ENCODE results near the gene MSH3.
A peak's percentile ranks its signal among the peaks of the same experiment; 100 is the strongest.
"Not testable (repeated sequence)": the region's sequence is repeated elsewhere in the genome, so short reads cannot be mapped to it uniquely, and the experiment has no call there.

The MSH3 gene

GRCh38 chr5:80656425-80656824 is 2.0 kb downstream of the MSH3 start:
- no peak for DNase-seq (ENCODE audit: low read depth)

GRCh38 chr5:80659106-80659505 is 4.7 kb downstream of the MSH3 start:
- DNase-seq (ENCODE audit: low read depth): no peak

- not testable (repeated sequence) for DNase-seq (ENCODE audit: low read depth)
These were observed 6.2 kb downstream of the MSH3 start for GRCh38 chr5:80660661-80661060.

GRCh38 chr5:80662108-80662507 is 7.7 kb downstream of the MSH3 start:
- no peak for DNase-seq (ENCODE audit: low read depth)

GRCh38 chr5:80665057-80665456 is 10.6 kb downstream of the MSH3 start:
- DNase-seq (ENCODE audit: low read depth): no peak

GRCh38 chr5:80667384-80667783 is 12.9 kb downstream of the MSH3 start:
- DNase-seq (ENCODE audit: low read depth): no peak

- DNase-seq (ENCODE audit: low read depth): no peak
These were observed 13.8 kb downstream of the MSH3 start for GRCh38 chr5:80668016-80668969.

GRCh38 chr5:80672140-80672736 is 17.8 kb downstream of the MSH3 start:
- peak; percentile 36 for DNase-seq (ENCODE audit: low read depth)

- no peak for DNase-seq (ENCODE audit: low read depth)
These were observed 22.3 kb downstream of the MSH3 start for GRCh38 chr5:80676706-80677105.

GRCh38 chr5:80686757-80687156 is 32.3 kb downstream of the MSH3 start:
- no peak for DNase-seq (ENCODE audit: low read depth)

GRCh38 chr5:80688648-80689420 is 34.4 kb downstream of the MSH3 start:
- DNase-seq (ENCODE audit: low read depth): no peak

- no peak for DNase-seq (ENCODE audit: low read depth)
These were observed 35.2 kb downstream of the MSH3 start for GRCh38 chr5:80689627-80690026.

GRCh38 chr5:80695666-80696065 is 41.2 kb downstream of the MSH3 start:
- DNase-seq (ENCODE audit: low read depth): no peak

- no peak for DNase-seq (ENCODE audit: low read depth)
These were observed 42.0 kb downstream of the MSH3 start for GRCh38 chr5:80696450-80696849.

- no peak for DNase-seq (ENCODE audit: low read depth)
These were observed 42.6 kb downstream of the MSH3 start for GRCh38 chr5:80697100-80697499.

- DNase-seq (ENCODE audit: low read depth): no peak
These were observed 43.9 kb downstream of the MSH3 start for GRCh38 chr5:80698369-80698768.

- DNase-seq (ENCODE audit: low read depth): no peak
These were observed 47.1 kb downstream of the MSH3 start for GRCh38 chr5:80701597-80701996.

GRCh38 chr5:80703291-80703690 is 48.8 kb downstream of the MSH3 start:
- no peak for DNase-seq (ENCODE audit: low read depth)

- no peak for DNase-seq (ENCODE audit: low read depth)
These were observed 49.3 kb downstream of the MSH3 start for GRCh38 chr5:80703747-80704146.

GRCh38 chr5:80704221-80704620 is 49.8 kb downstream of the MSH3 start:
- no peak for DNase-seq (ENCODE audit: low read depth)

GRCh38 chr5:80705216-80705769 is 50.8 kb downstream of the MSH3 start:
- DNase-seq (ENCODE audit: low read depth): no peak

GRCh38 chr5:80705801-80706200 is 51.3 kb downstream of the MSH3 start:
- DNase-seq (ENCODE audit: low read depth): no peak

All from activated T-helper 9 cell treated with anti-CD3 and anti-CD28 coated beads, Interleukin-2, amount 50 U/mL, for 16 hours (primary cell).